B cell (primary cell): ENCODE measurements around the gene CLEC10A. TPM values are rescaled to one million over a fixed set of nuclear protein-coding genes. Genes with fewer than 3 reads are reported as not detected.

Experiments used
- ATAC-seq: fragments of 200-7000 bp; cut with Tn5 transposase; one replicate; pipeline ENCODE4 v1.10.0; 2021; ENCODE audit warnings: low read depth, mild to moderate bottlenecking, moderate number of reproducible peaks, moderate library complexity
- CTCF ChIA-PET: fragments of 350-600 bp; sonication (Branson Sonifier 250); formaldehyde crosslinking; loops from one replicate; lab custom pipeline; 2021; ENCODE audit warnings: antibody characterized with exemption, inconsistent platforms; lab: Charles Lee
- POLR2A ChIA-PET: fragments of 350-600 bp; sonication (Branson Sonifier 250); formaldehyde crosslinking; loops from one replicate; lab custom pipeline; 2021; ENCODE audit warnings: antibody characterized with exemption; lab: Charles Lee
- DNase-seq: peaks from one replicate; pipeline ENCODE4 v3.0.0; 2013
- H2AFZ ChIP-seq: 2 replicates; pipeline ENCODE4 v1.6.1; 2012; ENCODE audit warnings: mild to moderate bottlenecking, low read depth, low read length; ENCODE audit not compliant: insufficient read depth, poor library complexity, severe bottlenecking
- H3K27ac ChIP-seq, 2 donors: 1 replicate in 1 of 2; 2 replicates in 1 of 2; pipeline ENCODE4 v1.5.1; 2012 to 2013; ENCODE audit warnings: low read length in 2 of 2, mild to moderate bottlenecking in 2 of 2, moderate library complexity in 1 of 2
- H3K27me3 ChIP-seq, 4 experiments: fragments of 200-600 bp in 1 of 4; sonication (generic) in 1 of 4; replicated peaks in 1 of 4; 1 replicate in 2 of 4; 2 replicates in 2 of 4; pipeline versions ENCODE4 v1.6.1 to v1.7.0; 2013 to 2016; ENCODE audit warnings: low read length in 3 of 4, mild to moderate bottlenecking in 2 of 4, mixed read lengths in 1 of 4, moderate library complexity in 1 of 4; ENCODE audit not compliant: insufficient read depth in 4 of 4, control insufficient read depth in 3 of 4; ENCODE audit errors: control extremely low read depth in 1 of 4
- H3K36me3 ChIP-seq, 2 experiments: replicated peaks in 1 of 2; 1 replicate in 1 of 2; 2 replicates in 1 of 2; pipeline versions ENCODE4 v1.6.1 to v1.7.1; 2013; ENCODE audit warnings: low read length in 1 of 2; ENCODE audit not compliant: insufficient read depth in 2 of 2, control insufficient read depth in 1 of 2; ENCODE audit errors: control extremely low read depth in 1 of 2, extremely low read depth in 1 of 2
- H3K4me1 ChIP-seq, 2 donors: fragments of 200-600 bp in 1 of 2; sonication (generic) in 1 of 2; 1 replicate in 1 of 2; 2 replicates in 1 of 2; pipeline versions ENCODE4 v1.5.1 to v1.6.1; 2013 to 2017; ENCODE audit warnings: low read length in 2 of 2; ENCODE audit not compliant: control insufficient read depth in 2 of 2, insufficient read depth in 2 of 2
- H3K4me2 ChIP-seq: replicated peaks from 2 replicates; pipeline ENCODE3; 2012; ENCODE audit warnings: mild to moderate bottlenecking, low read depth, low read length; ENCODE audit not compliant: poor library complexity, severe bottlenecking
- H3K4me3 ChIP-seq, 5 experiments: fragments of 200-600 bp in 1 of 5; sonication (generic) in 1 of 5; 1 replicate in 3 of 5; 2 replicates in 2 of 5; pipeline versions ENCODE4 v1.5.1 to v1.7.0; 2011 to 2016; ENCODE audit warnings: low read length in 4 of 5, mild to moderate bottlenecking in 4 of 5, low read depth in 2 of 5, control low read depth in 1 of 5, moderate library complexity in 1 of 5; ENCODE audit not compliant: insufficient read depth in 1 of 5; ENCODE audit errors: control extremely low read depth in 1 of 5, extremely low read depth in 1 of 5
- H3K79me2 ChIP-seq: fragments of 200-600 bp; sonication (generic); one replicate; pipeline ENCODE4 v1.6.0; 2016; ENCODE audit warnings: low read length; ENCODE audit not compliant: control insufficient read depth, insufficient read depth
- H3K9ac ChIP-seq: fragments of 200-600 bp; sonication (generic); 2 replicates; pipeline ENCODE4 v1.6.1; 2017; ENCODE audit warnings: mild to moderate bottlenecking, low read length, moderate library complexity
- H3K9me3 ChIP-seq, 3 donors: one replicate each; pipeline versions ENCODE4 v1.6.1 to v1.7.1; 2013; ENCODE audit warnings: low read length in 2 of 3; ENCODE audit not compliant: control insufficient read depth in 2 of 3, insufficient read depth in 1 of 3; ENCODE audit errors: control extremely low read depth in 1 of 3
- H4K20me1 ChIP-seq: 2 replicates; pipeline ENCODE4 v1.6.0; 2012; ENCODE audit warnings: mild to moderate bottlenecking, low read length; ENCODE audit not compliant: insufficient read depth, control insufficient read depth, poor library complexity, severe bottlenecking
- H3K27ac Mint-ChIP-seq: one replicate; pipeline ENCODE4 v1.8.0; 2021; ENCODE audit warnings: mixed read lengths
- H3K27me3 Mint-ChIP-seq: one replicate; pipeline ENCODE4 v1.8.0; 2021; ENCODE audit warnings: mixed read lengths
- H3K4me1 Mint-ChIP-seq: one replicate; pipeline ENCODE4 v1.8.0; 2021; ENCODE audit warnings: mixed read lengths
- H3K4me3 Mint-ChIP-seq: one replicate; pipeline ENCODE4 v1.8.0; 2021; ENCODE audit warnings: mixed read lengths
- H3K9me3 Mint-ChIP-seq: one replicate; pipeline ENCODE4 v1.8.0; 2022; ENCODE audit warnings: mixed read lengths; ENCODE audit not compliant: insufficient read depth
- CTCF ChIP-seq: fragments of 200-600 bp; IDR thresholded peaks from one replicate; pipeline ENCODE4 v1.8.0; 2022; ENCODE audit warnings: antibody characterized with exemption, mild to moderate bottlenecking
- EZH2 ChIP-seq: IDR thresholded peaks from 2 replicates; pipeline ENCODE4 v1.6.1; 2012; ENCODE audit warnings: borderline replicate concordance, low read depth, mild to moderate bottlenecking, moderate library complexity, low read length; ENCODE audit not compliant: insufficient read depth, poor library complexity, severe bottlenecking
- WGBS: methylation state at CpG from one replicate; pipeline ENCODE4 v1.1.5; 2013; ENCODE audit warnings: missing lambda C conversion rate; ENCODE audit not compliant: insufficient coverage; 5-methylcytosine and 5-hydroxymethylcytosine counted together
- intact Hi-C: fragments of 100-400 bp; cut with micrococcal nuclease; formaldehyde crosslinking; loops from one replicate; pipeline ENCODE4 v1.10.0; 2022
- polyA plus RNA-seq: library from polyadenylated mRNA; depleted of rRNA; stranded (reverse); fragments of >200 nt; gene quantifications from 2 replicates; pipeline ENCODE4 v1.2.3, GENCODE V29; 2012
- total RNA-seq, 2 donors: library from RNA; stranded (reverse); fragments of 120-200 nt in 1 of 2; gene quantifications; 1 replicate in 1 of 2; 2 replicates in 1 of 2; pipeline versions ENCODE4 v1.2.3 to v1.2.4, GENCODE V29; 2013 to 2022

Gene CLEC10A
- total and polyA plus RNA-seq, 2 donors (not counting 1 experiment from before 2014, with no cell fraction given): 0.15 TPM; not detected in 1

- H3K27me3 ChIP-seq: peaks cover 0 to 4% (median 0%) of the 10 kb centered on the region in 4 experiments
- peaks cover 36 to 51% of the 10 kb centered on the region in 2 donors for H3K4me1 ChIP-seq
- H3K27ac Mint-ChIP-seq: peak overlapping the region; percentile 85
- H3K4me3 Mint-ChIP-seq: peak overlapping the region; percentile 86
- no peak for ATAC-seq
- WGBS: 21% methylated on average over 42 of the region's 43 CpGs
- H3K4me1 Mint-ChIP-seq: peaks cover 51% of the 10 kb centered on the region
- peak; percentile 68 for DNase-seq
- CTCF ChIA-PET: interaction anchor here (0.7 to 14.5 kb wide), 6 partner anchors 10 to 127 kb away, joined by 3 to 584 read pairs (median 4); no protein-coding TSS in a partner anchor
- H3K4me3 ChIP-seq: peak overlapping the region in 4 of 5 experiments; percentile 46 to 77 (median 65)
- H3K9me3 Mint-ChIP-seq: no peaks in the 10 kb centered on the region
- H3K4me2 ChIP-seq: peak overlapping the region; percentile 99
- H3K27me3 Mint-ChIP-seq: no peaks in the 10 kb centered on the region
- POLR2A ChIA-PET: interaction anchor here (0.6 to 0.9 kb wide), 4 partner anchors 11 to 131 kb away, joined by 3 to 6 read pairs (median 3); no protein-coding TSS in a partner anchor
- peak overlapping the region; percentile 24 to 74 for H3K27ac ChIP-seq
- no peaks in the 10 kb centered on the region for H4K20me1 ChIP-seq
- H3K9me3 ChIP-seq: peaks cover 0 to 8% (median 0%) of the 10 kb centered on the region in 3 donors
- intact Hi-C loops: loop anchor here (10.0 kb wide), 1 partner anchor 543 kb away; the partner anchor contains the start of gene MPDU1
- H3K36me3 ChIP-seq: peaks cover 0 to 2% of the 10 kb centered on the region in 2 experiments
- H2AFZ ChIP-seq: peak overlapping the region; percentile 73
- H3K9ac ChIP-seq: peak overlapping the region; percentile 76
- peaks cover under 1% of the 10 kb centered on the region for H3K79me2 ChIP-seq
- no peak for TF ChIP-seq CTCF
- no peak for TF ChIP-seq EZH2
Observed at GRCh38 chr17:7041607-7042500, 38.2 kb downstream of the CLEC10A start.
